K562 (cell line): ENCODE results near the gene CACNA2D3. TPM values are rescaled to one million over a fixed set of nuclear protein-coding genes. Genes with fewer than 3 reads are reported as not detected.

Source experiments
- FOXM1 ChIP-seq, 2 experiments: fragments of 450-650 bp in 1 of 2; sonication (generic) in 1 of 2; formaldehyde crosslinking in 1 of 2; IDR thresholded peaks; 2 replicates each; pipeline versions ENCODE4 v1.6.1 to v1.9.0; 2017 to 2022; ENCODE audit warnings: low read depth in 2 of 2, mild to moderate bottlenecking in 2 of 2, missing genetic modification reagents in 1 of 2, moderate library complexity in 1 of 2
- FOXP4 ChIP-seq: sonication (generic); formaldehyde crosslinking; IDR thresholded peaks from 2 replicates; pipeline ENCODE4 v1.8.0; 2022; ENCODE audit warnings: mild to moderate bottlenecking, missing genetic modification reagents, borderline replicate concordance
- HIVEP1 ChIP-seq: fragments of 250-450 bp; sonication (Bioruptor Pico); IDR thresholded peaks from 2 replicates; pipeline ENCODE4 v1.4.0; 2020; ENCODE audit warnings: mild to moderate bottlenecking
- HMG20A ChIP-seq: fragments of 450-650 bp; formaldehyde crosslinking; conservative IDR thresholded peaks from 2 replicates; pipeline ENCODE4 v1.4.0; 2020; ENCODE audit warnings: mild to moderate bottlenecking, mixed read lengths
- MGA ChIP-seq: fragments of 450-650 bp; IDR thresholded peaks from 2 replicates; pipeline ENCODE4 v1.6.1; 2016; ENCODE audit warnings: mild to moderate bottlenecking, moderate library complexity
- STAG1 ChIP-seq: sonication (generic); formaldehyde crosslinking; IDR thresholded peaks from 2 replicates; pipeline ENCODE4 v1.5.0; 2020; ENCODE audit warnings: missing genetic modification reagents, borderline replicate concordance
- ZNF253 ChIP-seq: fragments of 250-450 bp; sonication (Bioruptor Pico); conservative IDR thresholded peaks from 2 replicates; pipeline ENCODE4 v1.6.1; 2021; ENCODE audit warnings: mild to moderate bottlenecking
- ZNF324 ChIP-seq: fragments of 250-450 bp; sonication (Bioruptor Pico); IDR thresholded peaks from 2 replicates; pipeline ENCODE4 v1.4.0; 2020; ENCODE audit warnings: mild to moderate bottlenecking
- polyA plus RNA-seq, 8 experiments: library from polyadenylated mRNA; depleted of rRNA in 4 of 8; stranded (reverse) in 5 of 8; unstranded in 3 of 8; fragments of >200 nt; fragmentation: Nextera tagmentation in 2 of 8; fragmentation: Illumina TruSeq in 1 of 8; extraction: Ambion mirVana in 2 of 8; extraction: Trizol in 1 of 8; gene quantifications; 2 replicates each; pipeline versions ENCODE4 v1.2.1 to v1.2.3, GENCODE V29; 2011 to 2014; ENCODE audit warnings: inconsistent platforms in 1 of 8, missing spikeins in 1 of 8
- total RNA-seq, 7 experiments: library from RNA; depleted of rRNA in 6 of 7; stranded (reverse); fragments of >200 nt in 6 of 7; fragmentation: Illumina TruSeq in 2 of 7; extraction: Trizol in 2 of 7; gene quantifications; 2 replicates each; pipeline versions ENCODE4 v1.2.1 to v1.2.3, GENCODE V29; 2011 to 2021; ENCODE audit warnings: low replicate concordance in 1 of 7

Gene CACNA2D3
- total and polyA plus RNA-seq, 9 of the 15 experiments (the other 6 are each of a cell fraction or from before 2014, with no cell fraction given) = 0.01 TPM; not detected in 8

GRCh38 chr3:54999811-55000210, 877.5 kb downstream of the CACNA2D3 start (continued):
- TF ChIP-seq FOXP4 (CRISPR knock-in tag) (no peak), FOXM1 (IDR thresholded peaks at IDR 0.05; ENCODE audit: low read depth) (no peak), FOXM1 (CRISPR knock-in tag; IDR thresholded peaks at IDR 0.05; ENCODE audit: low read depth) (no peak), ZNF324 (CRISPR knock-in tag) (no peak), STAG1 (no peak), ZNF253 (CRISPR knock-in tag) (no peak), MGA (no peak), HIVEP1 (CRISPR knock-in tag) (no peak), HMG20A (CRISPR knock-in tag) (no peak)
